ENCODE results near the gene SNX22.
"Not testable (repeated sequence)": the region's sequence is repeated elsewhere in the genome, so short reads cannot be mapped to it uniquely, and the experiment has no call there.

The SNX22 gene

GRCh38 chr15:64151727-64152506, at the start of gene SNX22:
SNX22 (plus strand) TSS chr15:64151731; CDS start chr15:64151776, 45 bp downstream.
- peak; percentile 60 for DNase-seq (ENCODE audit: low spot score)
- peak; percentile 11 for TF ChIP-seq CTCF (IDR thresholded peaks at IDR 0.05; ENCODE audit: extremely low read depth, insufficient read depth, missing control alignments)
- in situ Hi-C loops (cut with MboI; ENCODE audit: low pct_unique_long_range_greater_than_20kb, low sequenced_read_pairs, unreplicated experiment): no loop called here

- no peak for DNase-seq (ENCODE audit: low spot score)
- no peak for TF ChIP-seq CTCF (IDR thresholded peaks at IDR 0.05; ENCODE audit: extremely low read depth, insufficient read depth, missing control alignments)
- in situ Hi-C loops (cut with MboI; ENCODE audit: low pct_unique_long_range_greater_than_20kb, low sequenced_read_pairs, unreplicated experiment): no loop called here
Measured at GRCh38 chr15:64102497-64102896, 49.0 kb upstream of the SNX22 start.

GRCh38 chr15:64105113-64105704, 46.3 kb upstream of the SNX22 start:
- in situ Hi-C loops (cut with MboI; ENCODE audit: low pct_unique_long_range_greater_than_20kb, low sequenced_read_pairs, unreplicated experiment): no loop called here
- no peak for TF ChIP-seq CTCF (IDR thresholded peaks at IDR 0.05; ENCODE audit: extremely low read depth, insufficient read depth, missing control alignments)
- no peak for DNase-seq (ENCODE audit: low spot score)

- no peak for TF ChIP-seq CTCF (IDR thresholded peaks at IDR 0.05; ENCODE audit: extremely low read depth, insufficient read depth, missing control alignments)
- in situ Hi-C loops (cut with MboI; ENCODE audit: low pct_unique_long_range_greater_than_20kb, low sequenced_read_pairs, unreplicated experiment): no loop called here
- DNase-seq (ENCODE audit: low spot score): no peak
Measured at GRCh38 chr15:64107337-64107736, 44.2 kb upstream of the SNX22 start.

GRCh38 chr15:64110108-64110701, 41.3 kb upstream of the SNX22 start:
- DNase-seq (ENCODE audit: low spot score); in situ Hi-C loops (cut with MboI; ENCODE audit: low pct_unique_long_range_greater_than_20kb, low sequenced_read_pairs, unreplicated experiment): not testable (repeated sequence)

GRCh38 chr15:64110950-64111678, 40.4 kb upstream of the SNX22 start:
- no peak for TF ChIP-seq CTCF (IDR thresholded peaks at IDR 0.05; ENCODE audit: extremely low read depth, insufficient read depth, missing control alignments)
- peak; percentile 26 for DNase-seq (ENCODE audit: low spot score)
- in situ Hi-C loops (cut with MboI; ENCODE audit: low pct_unique_long_range_greater_than_20kb, low sequenced_read_pairs, unreplicated experiment): no loop called here
